GM21619 (cell line): ENCODE data around the gene SERPINB6.
A peak's percentile ranks its signal among the peaks of the same experiment; 100 is the strongest.
"Not testable (repeated sequence)": the region's sequence is repeated elsewhere in the genome, so short reads cannot be mapped to it uniquely, and the experiment has no call there.

ENCODE experiments used
- ATAC-seq: cut with Tn5 transposase; IDR thresholded peaks from one replicate; pipeline ENCODE4 v1.9.1; 2021; ENCODE audit not compliant: unreplicated experiment

Gene SERPINB6

GRCh38 chr6:2977799-2978590, 6.6 kb upstream of the SERPINB6 start:
- no peak for ATAC-seq

- no peak for ATAC-seq
These were observed 5.9 kb upstream of the SERPINB6 start for GRCh38 chr6:2977290-2977689.

GRCh38 chr6:2976571-2977085, 5.3 kb upstream of the SERPINB6 start:
- ATAC-seq = no peak

- peak; percentile 68 for ATAC-seq
These were observed 4.7 kb upstream of the SERPINB6 start for GRCh38 chr6:2976060-2976459.

- no peak for ATAC-seq
These were observed 2.3 kb upstream of the SERPINB6 start for GRCh38 chr6:2973676-2974075.

GRCh38 chr6:2973180-2973579, 1.8 kb upstream of the SERPINB6 start:
- ATAC-seq = not testable (repeated sequence)

- not testable (repeated sequence) for ATAC-seq
These were observed 1.3 kb upstream of the SERPINB6 start for GRCh38 chr6:2972685-2973084.

- not testable (repeated sequence) for ATAC-seq
These were observed 786 bp upstream of the SERPINB6 start for GRCh38 chr6:2972219-2972487.

- ATAC-seq = no peak
These were observed 481 bp downstream of the SERPINB6 start for GRCh38 chr6:2970753-2971419.

GRCh38 chr6:2970034-2970685, 1.2 kb downstream of the SERPINB6 start:
- no peak for ATAC-seq

GRCh38 chr6:2969549-2969948, 1.8 kb downstream of the SERPINB6 start:
- ATAC-seq = no peak

GRCh38 chr6:2968600-2969135, 2.7 kb downstream of the SERPINB6 start:
- no peak for ATAC-seq

- ATAC-seq = no peak
These were observed 3.4 kb downstream of the SERPINB6 start for GRCh38 chr6:2967936-2968335.

- ATAC-seq = no peak
These were observed 5.0 kb downstream of the SERPINB6 start for GRCh38 chr6:2966347-2966746.

- no peak for ATAC-seq
These were observed 6.4 kb downstream of the SERPINB6 start for GRCh38 chr6:2964793-2965505.

GRCh38 chr6:2963756-2964155, 7.6 kb downstream of the SERPINB6 start:
- ATAC-seq = no peak

GRCh38 chr6:2962636-2963035, 8.7 kb downstream of the SERPINB6 start:
- no peak for ATAC-seq

GRCh38 chr6:2962004-2962403, 9.4 kb downstream of the SERPINB6 start:
- no peak for ATAC-seq

- ATAC-seq = no peak
These were observed 9.9 kb downstream of the SERPINB6 start for GRCh38 chr6:2961506-2961905.

GRCh38 chr6:2960935-2961334, 10.4 kb downstream of the SERPINB6 start:
- no peak for ATAC-seq
